HG02943 (cell line): Measurements from ENCODE around the gene TTC31.

ENCODE experiments used
- ATAC-seq: cut with Tn5 transposase; IDR thresholded peaks from one replicate; pipeline ENCODE4 v1.9.1; 2021; ENCODE audit warnings: mild to moderate bottlenecking, low read depth, moderate library complexity; ENCODE audit not compliant: unreplicated experiment

TTC31 gene

GRCh38 chr2:74524955-74525716 lies 42.3 kb downstream of the TTC31 start:
- no peak for ATAC-seq

GRCh38 chr2:74525717-74526648 lies 43.1 kb downstream of the TTC31 start, which contains the start of gene DQX1:
Gene DQX1 (minus strand): TSS chr2:74526231. CDS start chr2:74525729, 502 bp downstream.
- ATAC-seq = no peak

GRCh38 chr2:74526649-74527230 lies 43.9 kb downstream of the TTC31 start:
- no peak for ATAC-seq

- ATAC-seq = no peak
Observed at GRCh38 chr2:74527741-74528140, 44.9 kb downstream of the TTC31 start.

GRCh38 chr2:74528600-74529356 lies 45.9 kb downstream of the TTC31 start:
- ATAC-seq = peak; percentile 19

- peak; percentile 84 for ATAC-seq
Observed at GRCh38 chr2:74529357-74530238, 46.7 kb downstream of the TTC31 start, which contains the start of the genes AUP1 and HTRA2. Gene AUP1 (minus strand): TSS chr2:74529706. CDS start chr2:74529629, 77 bp downstream. Gene HTRA2 (plus strand): TSS chr2:74529933. CDS start chr2:74530007, 74 bp downstream.

GRCh38 chr2:74530239-74531187 lies 47.6 kb downstream of the TTC31 start:
- ATAC-seq = no peak

GRCh38 chr2:74531666-74532065 lies 48.8 kb downstream of the TTC31 start:
- ATAC-seq = no peak

- ATAC-seq = no peak
Observed at GRCh38 chr2:74532222-74532621, 49.3 kb downstream of the TTC31 start.

GRCh38 chr2:74533464-74533863 lies 50.6 kb downstream of the TTC31 start:
- ATAC-seq = no peak

GRCh38 chr2:74534411-74534810 lies 51.5 kb downstream of the TTC31 start:
- ATAC-seq = no peak

- no peak for ATAC-seq
Observed at GRCh38 chr2:74535440-74535965, 52.6 kb downstream of the TTC31 start.

- no peak for ATAC-seq
Observed at GRCh38 chr2:74536166-74536950, 53.5 kb downstream of the TTC31 start.

GRCh38 chr2:74537140-74537539 lies 54.3 kb downstream of the TTC31 start:
- ATAC-seq = no peak

GRCh38 chr2:74538881-74539339 lies 56.0 kb downstream of the TTC31 start:
- no peak for ATAC-seq

- ATAC-seq = no peak
Observed at GRCh38 chr2:74540291-74540690, 57.4 kb downstream of the TTC31 start.

GRCh38 chr2:74542978-74543377 lies 60.1 kb downstream of the TTC31 start:
- no peak for ATAC-seq
